OCI-LY7 (cell line): ENCODE measurements around the gene STX12.

ENCODE experiments used
- CTCF ChIP-seq: fragments of 200-600 bp; sonication (generic); conservative IDR thresholded peaks from 2 replicates; pipeline ENCODE4 v1.5.1; 2014; ENCODE audit warnings: mild to moderate bottlenecking, antibody characterized with exemption, low read length, moderate library complexity, mixed read lengths
- EZH2phosphoT487 ChIP-seq: fragments of 200-600 bp; sonication (generic); IDR thresholded peaks from 2 replicates; pipeline ENCODE4 v1.6.1; 2018; ENCODE audit warnings: low read depth, borderline replicate concordance, mild to moderate bottlenecking, mixed run types, antibody characterized with exemption, low read length, moderate library complexity, mixed read lengths

GRCh38 chr1:27724961-27725373, 48.1 kb upstream of the STX12 start:
- TF ChIP-seq EZH2phosphoT487, result no peak
- no peak for TF ChIP-seq CTCF
